Erythroblast (primary cell): Measurements from ENCODE around the gene PKNOX1.
"Not testable (repeated sequence)": the region's sequence is repeated elsewhere in the genome, so short reads cannot be mapped to it uniquely, and the experiment has no call there.

ENCODE experiments used
- GATA1 ChIP-seq: IDR thresholded peaks from 2 replicates; pipeline ENCODE4 v1.6.1; 2011; ENCODE audit warnings: low read depth, mild to moderate bottlenecking, control low read depth, low read length, moderate library complexity
- POLR2A ChIP-seq: IDR thresholded peaks from 2 replicates; pipeline ENCODE4 v1.6.1; 2011; ENCODE audit warnings: mild to moderate bottlenecking, low read length

DNA sequence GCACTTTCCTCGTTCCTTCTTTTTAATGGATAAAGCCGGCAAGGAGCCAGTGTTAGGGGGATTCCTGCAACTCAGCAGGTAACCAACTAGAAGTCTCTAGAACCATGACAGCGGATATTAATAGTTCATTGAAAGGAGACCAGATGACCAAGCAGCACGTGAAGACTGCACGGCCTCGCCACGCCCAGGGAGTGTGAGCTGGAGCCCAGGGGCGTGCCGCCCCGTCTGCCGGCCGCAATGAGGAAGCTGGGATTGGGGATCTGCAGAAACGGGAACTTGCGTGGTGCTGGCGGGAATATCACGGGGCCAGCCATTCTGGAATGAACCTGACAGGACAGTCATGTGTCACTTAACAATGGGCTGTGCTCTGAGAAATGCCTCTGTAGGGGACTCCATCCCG, 62.5 kb downstream of the PKNOX1 start:
- TF ChIP-seq POLR2A, GATA1: not testable (repeated sequence)
